Stomach (tissue), 9 donors: ENCODE results near the gene NOS3. TPM values are rescaled to one million over a fixed set of nuclear protein-coding genes. Genes with fewer than 3 reads are reported as not detected.

Experiments
- DNase-seq, 2 donors: peaks; one replicate each; pipeline versions ENCODE4 v3.0.0 to v3.0.0-alpha.2; 2013 to 2019
- H3K27ac ChIP-seq, 5 donors: fragments of 200-600 bp in 4 of 5; sonication (generic) in 4 of 5; one replicate each; pipeline ENCODE4 v1.5.1; 2013 to 2019; ENCODE audit warnings: mild to moderate bottlenecking in 1 of 5, moderate library complexity in 1 of 5
- H3K27me3 ChIP-seq, 3 donors: fragments of 200-600 bp; sonication (generic); one replicate each; pipeline ENCODE4 v1.5.1; 2017 to 2019; ENCODE audit warnings: mixed run types in 1 of 3
- H3K36me3 ChIP-seq, 4 donors: fragments of 200-600 bp; sonication (generic); 1 replicate in 3 of 4; 2 replicates in 1 of 4; pipeline ENCODE4 v1.5.1; 2016 to 2019
- H3K4me1 ChIP-seq, 4 donors: fragments of 200-600 bp; sonication (generic); one replicate each; pipeline ENCODE4 v1.5.1; 2016 to 2019
- H3K4me3 ChIP-seq, 4 donors: fragments of 200-600 bp; sonication (generic) in 3 of 4; one replicate each; pipeline ENCODE4 v1.5.1; 2016 to 2019; ENCODE audit warnings: mild to moderate bottlenecking in 1 of 4
- H3K9me3 ChIP-seq, 4 donors: fragments of 200-600 bp; sonication (generic); one replicate each; pipeline ENCODE4 v1.5.1; 2016 to 2019
- EP300 ChIP-seq: sonication (generic); formaldehyde crosslinking; IDR thresholded peaks from one replicate; pipeline ENCODE4 v1.6.1; 2017; ENCODE audit warnings: antibody characterized with exemption
- POLR2A ChIP-seq, 4 donors: fragments of 450-650 bp; IDR thresholded peaks; one replicate each; pipeline ENCODE4 v1.6.1; 2016; ENCODE audit warnings: antibody characterized with exemption in 4 of 4, control low read depth in 2 of 4, mild to moderate bottlenecking in 1 of 4, moderate library complexity in 1 of 4
- POLR2AphosphoS5 ChIP-seq, 3 donors: sonication (generic); formaldehyde crosslinking; IDR thresholded peaks; one replicate each; pipeline ENCODE4 v1.6.1; 2016; ENCODE audit warnings: antibody characterized with exemption in 3 of 3
- WGBS, 5 donors: extraction: QIAGEN DNeasy Blood & Tissue Kit in 3 of 5; methylation state at CpG; one replicate each; pipeline versions ENCODE4 v1.1.5 to v1.1.7; 2013 to 2018; 5-methylcytosine and 5-hydroxymethylcytosine counted together
- intact Hi-C: fragments of 100-400 bp; cut with DNase I; formaldehyde crosslinking; loops from one replicate; pipeline ENCODE4 v1.15.1; 2023; ENCODE audit warnings: low total_unique reads
- polyA plus RNA-seq, 3 donors: library from polyadenylated mRNA; stranded (reverse); fragments of 200-250 nt; gene quantifications; one replicate each; pipeline ENCODE4 v1.2.3, GENCODE V29; 2013
- total RNA-seq, 5 donors: library from RNA; depleted of rRNA; stranded (reverse); fragments of >200 nt; gene quantifications; one replicate each; pipeline versions ENCODE4 v1.1.0 to v1.2.3, GENCODE V29; 2014 to 2016
- TF ChIP-seq, protein P1 (sequence below), 7 experiments: fragments of 450-650 bp in 4 of 7; fragments of 200-600 bp in 3 of 7; sonication (generic) in 3 of 7; IDR thresholded peaks; one replicate each; pipeline ENCODE4 v1.5.1; 2016 to 2019; ENCODE audit warnings: antibody characterized with exemption in 7 of 7, control low read depth in 2 of 7, mild to moderate bottlenecking in 1 of 7
- donor health status: healthy with polysubstance abuse.
- donor health status: Bipolar disorder and iron deficiency.
- donor health status: healthy.

Gene NOS3
- total and polyA plus RNA-seq, 8 donors = 2.5 to 45.1 (median 7.5) TPM

DNA sequence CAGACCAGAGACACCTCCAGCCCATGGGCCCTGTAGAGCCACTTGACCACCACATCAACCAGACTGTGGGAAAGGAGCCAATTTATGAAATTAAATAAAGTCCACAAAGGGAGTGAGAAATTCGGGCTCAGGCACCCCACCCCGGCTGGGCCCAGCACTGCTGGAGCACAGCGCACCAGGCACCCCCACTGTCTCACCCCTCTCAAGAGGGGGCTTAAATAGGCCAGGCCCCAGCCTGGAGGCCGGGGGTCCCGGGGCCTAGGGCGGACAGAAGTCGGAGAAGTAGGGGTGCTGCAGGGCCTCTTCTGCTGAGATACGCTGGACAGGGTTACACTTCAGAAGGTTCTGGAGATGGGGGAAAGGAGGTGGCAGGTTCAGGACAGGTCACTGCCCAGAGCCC lies 62.9 kb downstream of the NOS3 start:
- DNase-seq = no peak
- TF ChIP-seq, protein P1, sequence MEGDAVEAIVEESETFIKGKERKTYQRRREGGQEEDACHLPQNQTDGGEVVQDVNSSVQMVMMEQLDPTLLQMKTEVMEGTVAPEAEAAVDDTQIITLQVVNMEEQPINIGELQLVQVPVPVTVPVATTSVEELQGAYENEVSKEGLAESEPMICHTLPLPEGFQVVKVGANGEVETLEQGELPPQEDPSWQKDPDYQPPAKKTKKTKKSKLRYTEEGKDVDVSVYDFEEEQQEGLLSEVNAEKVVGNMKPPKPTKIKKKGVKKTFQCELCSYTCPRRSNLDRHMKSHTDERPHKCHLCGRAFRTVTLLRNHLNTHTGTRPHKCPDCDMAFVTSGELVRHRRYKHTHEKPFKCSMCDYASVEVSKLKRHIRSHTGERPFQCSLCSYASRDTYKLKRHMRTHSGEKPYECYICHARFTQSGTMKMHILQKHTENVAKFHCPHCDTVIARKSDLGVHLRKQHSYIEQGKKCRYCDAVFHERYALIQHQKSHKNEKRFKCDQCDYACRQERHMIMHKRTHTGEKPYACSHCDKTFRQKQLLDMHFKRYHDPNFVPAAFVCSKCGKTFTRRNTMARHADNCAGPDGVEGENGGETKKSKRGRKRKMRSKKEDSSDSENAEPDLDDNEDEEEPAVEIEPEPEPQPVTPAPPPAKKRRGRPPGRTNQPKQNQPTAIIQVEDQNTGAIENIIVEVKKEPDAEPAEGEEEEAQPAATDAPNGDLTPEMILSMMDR (IDR thresholded peaks at IDR 0.05) = no peak
- TF ChIP-seq EP300 (no peak), POLR2A (IDR thresholded peaks at IDR 0.05) (no peak), POLR2AphosphoS5 (IDR thresholded peaks at IDR 0.05) (no peak)
- H3K27me3 ChIP-seq = peaks cover 0 to 28% (median 11%) of the 10 kb centered on the region in 3 donors
- WGBS, 5 donors = 88 to 98% (median 90%) methylated on average over 4 to 8 of the region's 8 CpGs
- H3K9me3 ChIP-seq = no peaks in the 10 kb centered on the region
- intact Hi-C loops = no loop called here
- peaks cover 13 to 34% (median 31%) of the 10 kb centered on the region in 4 donors for H3K4me1 ChIP-seq
- peaks cover 0 to 23% (median 12%) of the 10 kb centered on the region in 4 donors for H3K36me3 ChIP-seq
- no peak overlapping the region for H3K27ac ChIP-seq
- H3K4me3 ChIP-seq = no peak overlapping the region

DNA sequence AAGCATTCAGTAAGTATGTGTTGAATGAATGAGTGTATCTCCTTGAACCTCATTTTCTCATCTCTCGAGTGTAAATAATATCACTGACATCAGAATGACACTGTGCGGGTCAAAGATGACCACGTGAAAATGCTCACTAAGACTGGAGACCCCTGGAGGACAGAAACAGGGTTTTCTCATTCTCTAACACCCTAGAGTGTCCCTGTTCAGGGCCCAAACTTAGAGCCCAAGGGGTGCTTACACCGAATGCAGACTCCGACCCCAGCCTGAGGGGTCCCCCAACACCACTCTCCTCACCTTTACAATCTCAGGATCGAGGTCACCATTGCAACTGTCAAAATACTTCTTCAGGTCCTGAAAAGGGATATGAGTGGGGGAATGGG lies 65.5 kb downstream of the NOS3 start:
- Histone ChIP-seq H3K27me3 (peaks cover 0 to 12% (median 0%) of the 10 kb centered on the region in 3 donors), H3K9me3 (no peaks in the 10 kb centered on the region), H3K4me3 (no peak overlapping the region), H3K27ac (no peak overlapping the region), H3K4me1 (peaks cover 30 to 46% (median 40%) of the 10 kb centered on the region in 4 donors), H3K36me3 (peaks cover 0 to 23% (median 12%) of the 10 kb centered on the region in 4 donors)
- no peak for TF ChIP-seq POLR2A (IDR thresholded peaks at IDR 0.05)
- DNase-seq = no peak
- WGBS, 5 donors = 85 to 91% (median 86%) methylated on average over 6 of the region's 6 CpGs
- intact Hi-C loops = no loop called here

DNA sequence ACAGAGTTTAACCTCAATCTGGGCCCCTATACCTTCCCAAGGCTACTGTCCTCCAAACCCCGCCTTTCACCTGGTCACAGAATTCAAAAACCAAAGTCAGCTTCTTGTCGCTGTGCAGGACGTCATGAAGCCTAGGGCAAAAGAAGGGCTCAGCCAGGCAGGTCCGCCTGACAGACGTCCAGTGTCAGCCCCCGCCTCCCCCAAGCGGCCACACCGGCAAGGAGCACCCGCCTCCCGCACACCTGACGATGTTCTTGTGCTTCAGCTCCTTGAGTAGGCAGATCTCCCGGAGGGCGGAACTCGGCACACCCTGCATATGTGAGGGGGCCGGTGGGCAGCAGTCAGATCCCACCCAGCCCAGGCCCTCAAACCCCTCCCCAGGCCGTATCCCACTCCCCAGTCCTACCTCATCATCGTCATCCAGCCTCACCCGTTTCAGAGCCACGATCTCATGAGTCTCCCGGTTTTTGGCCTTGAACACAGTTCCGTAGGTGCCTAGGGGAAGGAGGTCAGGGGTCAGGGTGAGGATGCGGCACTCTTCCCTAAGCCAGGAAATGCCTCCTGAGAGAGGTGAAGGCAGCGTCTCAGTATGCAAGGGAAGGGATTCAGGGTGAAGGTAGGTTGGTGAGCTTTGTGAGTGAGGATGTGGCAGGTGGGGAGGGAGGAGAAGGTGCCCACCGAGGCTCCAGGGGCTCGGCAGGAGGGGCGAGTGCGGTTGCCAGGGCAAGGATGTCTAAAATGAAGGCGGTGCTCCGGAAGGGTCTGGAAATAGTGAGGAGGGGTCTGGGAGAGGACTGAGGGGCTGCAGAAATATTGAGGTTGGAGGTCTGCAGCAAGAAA lies 66.1 kb downstream of the NOS3 start:
- Histone ChIP-seq H3K4me3 (peak overlapping the region; percentile 69 to 94 (median 82)), H3K4me1 (peaks cover 36 to 47% (median 41%) of the 10 kb centered on the region in 4 donors), H3K27me3 (peaks cover 0 to 6% (median 0%) of the 10 kb centered on the region in 3 donors), H3K27ac (peak overlapping the region in 1 of 5 donors; percentile 91), H3K36me3 (peaks cover 0 to 23% (median 12%) of the 10 kb centered on the region in 4 donors), H3K9me3 (no peaks in the 10 kb centered on the region)
- intact Hi-C loops = no loop called here
- no peak for TF ChIP-seq POLR2A (IDR thresholded peaks at IDR 0.05)
- TF ChIP-seq, protein P1 (IDR thresholded peaks at IDR 0.05) = peak in 2 of 7 experiments; percentile 14 to 21
- no peak for TF ChIP-seq POLR2AphosphoS5 (IDR thresholded peaks at IDR 0.05)
- TF ChIP-seq EP300 = no peak
- peak; percentile 45 to 64 for DNase-seq
- WGBS, 5 donors = 22 to 27% (median 25%) methylated on average over 26 to 29 of the region's 29 CpGs

DNA sequence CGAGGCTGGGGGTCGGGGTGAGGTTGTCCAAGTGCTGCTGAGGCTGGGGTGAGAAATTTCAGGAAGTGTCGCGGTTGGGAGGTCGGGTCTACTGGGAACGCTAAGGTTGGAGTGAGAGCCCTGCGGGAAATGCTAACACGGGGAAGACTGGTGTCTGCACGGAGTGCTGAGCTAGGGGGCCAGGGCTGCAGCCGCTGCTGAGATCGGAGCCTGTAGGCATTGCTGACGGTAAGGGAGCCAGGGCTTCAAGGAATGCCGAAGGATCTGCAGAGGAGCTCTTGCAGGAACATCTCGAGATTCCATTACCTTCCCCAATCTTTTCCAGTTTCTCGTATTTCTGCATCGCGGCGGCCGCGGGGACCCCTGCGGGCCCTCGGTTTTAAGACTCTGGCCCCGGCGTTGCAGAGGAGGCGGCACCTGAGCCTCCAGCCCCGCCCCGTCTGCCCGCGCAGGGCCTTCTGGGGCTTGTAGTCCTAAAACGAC lies 66.7 kb downstream of the NOS3 start, which contains the start of gene CDK5:
CDK5 (minus strand) TSS at position 392 of the 483 bp plus-strand sequence; CDS start at position 343, 49 bp downstream.
- intact Hi-C loops = no loop called here
- peaks cover 4 to 24% (median 12%) of the 10 kb centered on the region in 4 donors for H3K36me3 ChIP-seq
- peaks cover 42 to 53% (median 48%) of the 10 kb centered on the region in 4 donors for H3K4me1 ChIP-seq
- H3K9me3 ChIP-seq = no peaks in the 10 kb centered on the region
- no peak for DNase-seq
- TF ChIP-seq, protein P1 (IDR thresholded peaks at IDR 0.05) = no peak
- TF ChIP-seq POLR2A (IDR thresholded peaks at IDR 0.05) = no peak
- TF ChIP-seq POLR2AphosphoS5 (IDR thresholded peaks at IDR 0.05) = no peak
- no peak for TF ChIP-seq EP300
- peak within 1 kb of the TSS; percentile 91 to 97 (median 96) for H3K27ac ChIP-seq
- H3K27me3 ChIP-seq = no peaks in the 10 kb centered on the region
- H3K4me3 ChIP-seq = peak within 1 kb of the TSS; percentile 69 to 94 (median 82)
- WGBS, 5 donors = 0 to 1% (median 0%) methylated on average over 26 to 30 of the region's 30 CpGs
